A549 (cell line): Measurements from ENCODE around the gene STOX2.

Experiments used
- BCL3 ChIP-seq: fragments of >200 bp; sonication (Bioruptor Twin); formaldehyde crosslinking; IDR thresholded peaks from 3 replicates; pipeline ENCODE4 v1.6.1; 2016
- FOXS1 ChIP-seq: fragments of 250-450 bp; sonication (Bioruptor Pico); IDR thresholded peaks from 2 replicates; pipeline ENCODE4 v1.5.0; 2020; ENCODE audit warnings: mild to moderate bottlenecking, moderate library complexity
- MYC ChIP-seq: IDR thresholded peaks from 2 replicates; pipeline ENCODE4 v1.6.1; 2012; ENCODE audit warnings: mild to moderate bottlenecking, inconsistent platforms, low read length, improper control_type of control experiment, borderline replicate concordance
- USF2 ChIP-seq: fragments of 450-650 bp; IDR thresholded peaks from 2 replicates; pipeline ENCODE4 v1.6.1; 2014; ENCODE audit warnings: antibody characterized with exemption

GRCh38 chr4:183993676-183994075, 88.6 kb downstream of the STOX2 start:
- TF ChIP-seq FOXS1 (CRISPR knock-in tag) (no peak), MYC (no peak), BCL3 (no peak), USF2 (no peak)
